NCI-H1694 treated with DMSO at 0.1 percent for 48 hours (cell line): ENCODE data around the gene C17orf67.

Experiments used
- DNase-seq: peaks from one replicate; lab custom pipeline; 2025; lab: John Stamatoyannopoulos, UW

Gene C17orf67

GRCh38 chr17:56808503-56808902 lies 25.2 kb downstream of the C17orf67 start:
- DNase-seq = peak; percentile 83

- no peak for DNase-seq
Measured at GRCh38 chr17:56807723-56808122, 26.0 kb downstream of the C17orf67 start.

- no peak for DNase-seq
Measured at GRCh38 chr17:56806949-56807348, 26.8 kb downstream of the C17orf67 start.

- no peak for DNase-seq
Measured at GRCh38 chr17:56804454-56804853, 29.3 kb downstream of the C17orf67 start.

- DNase-seq = no peak
Measured at GRCh38 chr17:56803071-56803470, 30.6 kb downstream of the C17orf67 start.

- DNase-seq = no peak
Measured at GRCh38 chr17:56801459-56802178, 32.1 kb downstream of the C17orf67 start.

- no peak for DNase-seq
Measured at GRCh38 chr17:56798916-56799315, 34.8 kb downstream of the C17orf67 start.

GRCh38 chr17:56796536-56796935 lies 37.2 kb downstream of the C17orf67 start:
- no peak for DNase-seq

GRCh38 chr17:56795221-56795865 lies 38.4 kb downstream of the C17orf67 start:
- DNase-seq = no peak

GRCh38 chr17:56793957-56794356 lies 39.8 kb downstream of the C17orf67 start:
- DNase-seq = no peak

GRCh38 chr17:56793531-56793930 lies 40.2 kb downstream of the C17orf67 start:
- DNase-seq = no peak

GRCh38 chr17:56792267-56792666 lies 41.5 kb downstream of the C17orf67 start:
- DNase-seq = no peak

GRCh38 chr17:56786989-56787482 lies 46.7 kb downstream of the C17orf67 start:
- no peak for DNase-seq

- no peak for DNase-seq
Measured at GRCh38 chr17:56785997-56786680, 47.6 kb downstream of the C17orf67 start.

- peak; percentile 25 for DNase-seq
Measured at GRCh38 chr17:56785405-56785804, 48.3 kb downstream of the C17orf67 start.

GRCh38 chr17:56782338-56782737 lies 51.4 kb downstream of the C17orf67 start:
- no peak for DNase-seq

GRCh38 chr17:56781906-56782305 lies 51.8 kb downstream of the C17orf67 start:
- no peak for DNase-seq

- peak; percentile 71 for DNase-seq
Measured at GRCh38 chr17:56779898-56780777, 53.6 kb downstream of the C17orf67 start.

GRCh38 chr17:56779322-56779721 lies 54.4 kb downstream of the C17orf67 start:
- DNase-seq = no peak

- DNase-seq = no peak
Measured at GRCh38 chr17:56778898-56779297, 54.8 kb downstream of the C17orf67 start.

GRCh38 chr17:56777859-56778258 lies 55.9 kb downstream of the C17orf67 start:
- no peak for DNase-seq

GRCh38 chr17:56774650-56775049 lies 59.1 kb downstream of the C17orf67 start:
- DNase-seq = no peak
